GM21423 (cell line): ENCODE measurements around the gene EDN3.
"Not testable (repeated sequence)": the region's sequence is repeated elsewhere in the genome, so short reads cannot be mapped to it uniquely, and the experiment has no call there.

Experiments used
- ATAC-seq: cut with Tn5 transposase; IDR thresholded peaks from one replicate; pipeline ENCODE4 v1.9.1; 2021; ENCODE audit warnings: mild to moderate bottlenecking, moderate library complexity; ENCODE audit not compliant: unreplicated experiment

EDN3 gene

DNA sequence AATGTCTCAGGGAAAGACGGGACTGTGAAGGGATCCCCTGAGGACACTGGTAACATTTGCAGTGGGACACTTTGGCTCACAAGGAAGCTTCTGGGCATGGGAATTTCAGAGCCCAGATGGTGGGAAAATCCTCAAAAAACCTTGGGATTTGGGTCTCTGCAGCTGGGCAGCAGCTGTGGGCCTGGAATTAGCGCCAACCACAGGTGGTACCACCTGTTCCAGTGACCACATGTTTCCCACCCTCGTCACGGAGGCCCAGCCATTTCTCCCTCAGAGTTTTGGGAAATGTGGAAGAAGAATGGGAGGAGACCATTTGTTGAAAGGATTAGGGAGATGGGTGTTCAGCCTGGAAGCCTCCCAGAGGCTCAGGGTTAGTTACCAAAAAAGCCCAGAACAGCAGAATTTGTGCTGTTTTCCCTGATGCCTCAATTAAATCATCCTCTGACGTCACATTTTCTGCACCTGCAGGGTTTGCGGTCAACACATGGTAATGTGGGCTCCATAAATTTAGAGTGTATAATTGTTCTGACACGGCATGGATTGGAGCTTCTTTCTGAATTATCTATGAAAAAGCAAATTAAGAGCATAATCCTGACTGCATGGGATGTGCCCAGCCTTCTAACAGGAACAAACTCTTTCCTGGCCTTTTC, 34.4 kb downstream of the EDN3 start:
- no peak for ATAC-seq

DNA sequence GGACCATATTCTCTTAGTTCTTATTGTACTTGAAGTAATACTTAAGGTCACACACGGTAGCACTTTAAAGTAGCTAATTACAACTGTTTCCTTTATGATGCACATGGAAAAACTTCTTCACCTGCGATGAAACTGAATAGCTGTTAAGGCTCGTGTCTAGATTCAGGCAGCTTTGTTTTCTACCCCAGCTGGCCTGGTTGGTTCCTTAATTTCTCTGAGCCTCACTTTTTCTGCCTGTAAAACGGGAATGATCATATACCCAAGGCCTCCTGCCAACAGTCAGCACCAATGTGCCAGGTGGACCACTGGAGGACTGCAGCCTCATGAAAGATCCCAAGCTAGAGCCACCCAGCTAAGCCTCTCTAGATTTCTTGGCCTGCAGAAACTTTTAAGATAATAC, 35.0 kb downstream of the EDN3 start:
- no peak for ATAC-seq

DNA sequence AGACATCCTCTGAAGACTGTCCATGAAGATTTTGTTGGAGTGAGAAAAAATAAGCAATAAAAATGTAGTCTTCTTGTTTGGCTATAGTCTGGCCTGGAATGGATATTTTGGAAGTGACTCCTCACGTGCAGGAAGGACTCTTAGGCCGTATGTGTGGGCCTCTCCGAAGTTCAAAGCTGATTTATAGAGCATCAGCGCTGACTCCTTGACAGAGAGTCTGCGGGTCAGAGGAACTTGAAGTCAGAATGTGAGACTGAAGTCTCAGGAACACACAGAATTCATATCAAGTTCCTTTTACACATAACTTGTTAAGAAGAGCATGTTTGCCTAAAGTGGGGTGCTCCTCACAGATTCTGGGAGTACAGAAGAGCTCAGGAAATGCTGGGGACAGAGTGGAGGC, 36.1 kb downstream of the EDN3 start:
- no peak for ATAC-seq

DNA sequence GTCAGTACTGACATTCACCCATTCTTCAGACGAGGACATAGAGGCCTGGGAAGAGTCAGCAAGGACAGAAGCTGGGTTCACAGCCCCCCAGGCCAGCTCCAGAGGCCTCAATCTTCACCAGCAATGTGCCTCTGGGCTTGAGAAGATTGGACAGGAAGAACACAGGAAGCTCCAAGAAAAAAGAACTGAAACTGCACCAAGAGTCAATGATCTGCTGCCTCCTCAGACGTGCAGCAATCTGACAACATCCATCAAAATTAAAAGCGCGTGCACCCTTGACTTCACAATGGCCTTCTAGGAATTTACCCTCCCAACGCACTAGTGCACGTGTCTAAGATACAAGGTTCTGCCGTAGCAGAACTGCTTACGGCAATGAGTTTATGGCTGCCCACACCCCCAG, 38.0 kb downstream of the EDN3 start:
- not testable (repeated sequence) for ATAC-seq

DNA sequence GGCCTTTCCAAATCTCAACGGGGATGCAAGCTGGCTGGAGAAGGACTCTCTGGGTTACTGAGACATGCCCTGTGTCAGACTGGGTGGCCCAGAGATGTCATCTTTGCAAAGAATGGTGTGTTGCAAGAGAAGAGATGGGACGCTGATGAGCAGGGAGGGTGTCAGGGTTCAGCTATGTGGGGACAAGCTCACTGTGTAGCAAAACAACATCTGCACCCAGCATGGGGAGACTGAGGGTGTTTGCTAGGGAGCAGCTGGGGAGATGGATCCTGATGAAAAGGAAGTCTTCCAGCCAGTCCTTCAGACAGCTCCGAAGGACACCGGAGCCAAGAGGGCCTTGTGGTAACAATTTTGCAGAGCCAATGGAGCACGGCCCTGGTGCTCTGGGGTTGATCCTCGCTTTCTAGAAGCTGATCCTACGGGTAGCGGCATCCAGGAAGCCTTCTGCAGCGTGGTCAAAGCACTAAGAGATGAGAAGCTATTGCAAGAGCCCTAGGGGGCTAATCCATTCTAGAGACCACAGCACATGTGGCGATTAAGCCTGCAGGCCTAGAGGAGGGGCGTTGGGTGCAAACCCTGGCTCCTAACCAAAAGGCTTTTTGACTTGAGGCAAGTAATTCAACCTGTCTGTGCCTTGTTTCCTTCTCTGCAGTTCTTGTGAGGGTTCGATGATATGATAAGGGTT, 39.9 kb downstream of the EDN3 start:
- ATAC-seq, result no peak

DNA sequence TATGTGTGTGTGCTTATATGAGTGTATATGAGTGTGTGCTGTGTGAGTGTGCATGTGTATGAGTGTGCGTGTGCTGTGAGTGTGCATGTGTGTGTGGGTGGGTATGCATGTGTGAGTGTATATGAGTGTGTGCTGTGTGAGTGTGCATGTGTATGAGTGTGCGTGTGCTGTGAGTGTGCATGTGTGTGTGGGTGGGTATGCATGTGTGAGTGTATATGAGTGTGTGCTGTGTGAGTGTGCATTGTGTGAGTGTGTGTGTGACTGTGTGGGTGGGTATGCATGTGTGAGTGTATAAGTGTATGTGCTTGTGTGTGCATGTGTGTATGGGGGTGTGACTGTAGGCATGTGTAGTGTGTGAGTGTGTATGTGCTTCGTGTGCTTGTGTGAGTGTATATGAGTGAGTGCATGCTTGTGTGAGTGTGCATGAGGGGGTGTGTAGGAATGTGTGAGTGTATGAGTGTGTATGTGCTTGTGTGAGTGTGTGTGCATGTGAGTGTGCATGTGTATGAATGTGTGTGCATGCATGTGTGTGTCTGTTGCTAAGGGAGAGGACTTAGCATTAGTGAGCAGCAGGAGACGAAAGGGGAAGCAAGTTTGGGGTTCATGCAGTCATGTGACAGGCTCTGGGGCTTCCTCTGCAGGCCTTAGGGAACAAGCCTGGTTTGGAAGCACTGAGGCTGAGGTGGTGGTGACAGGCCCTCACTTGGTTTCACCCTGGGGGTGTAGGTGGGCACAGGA, 41.0 kb downstream of the EDN3 start:
- ATAC-seq, result not testable (repeated sequence)

DNA sequence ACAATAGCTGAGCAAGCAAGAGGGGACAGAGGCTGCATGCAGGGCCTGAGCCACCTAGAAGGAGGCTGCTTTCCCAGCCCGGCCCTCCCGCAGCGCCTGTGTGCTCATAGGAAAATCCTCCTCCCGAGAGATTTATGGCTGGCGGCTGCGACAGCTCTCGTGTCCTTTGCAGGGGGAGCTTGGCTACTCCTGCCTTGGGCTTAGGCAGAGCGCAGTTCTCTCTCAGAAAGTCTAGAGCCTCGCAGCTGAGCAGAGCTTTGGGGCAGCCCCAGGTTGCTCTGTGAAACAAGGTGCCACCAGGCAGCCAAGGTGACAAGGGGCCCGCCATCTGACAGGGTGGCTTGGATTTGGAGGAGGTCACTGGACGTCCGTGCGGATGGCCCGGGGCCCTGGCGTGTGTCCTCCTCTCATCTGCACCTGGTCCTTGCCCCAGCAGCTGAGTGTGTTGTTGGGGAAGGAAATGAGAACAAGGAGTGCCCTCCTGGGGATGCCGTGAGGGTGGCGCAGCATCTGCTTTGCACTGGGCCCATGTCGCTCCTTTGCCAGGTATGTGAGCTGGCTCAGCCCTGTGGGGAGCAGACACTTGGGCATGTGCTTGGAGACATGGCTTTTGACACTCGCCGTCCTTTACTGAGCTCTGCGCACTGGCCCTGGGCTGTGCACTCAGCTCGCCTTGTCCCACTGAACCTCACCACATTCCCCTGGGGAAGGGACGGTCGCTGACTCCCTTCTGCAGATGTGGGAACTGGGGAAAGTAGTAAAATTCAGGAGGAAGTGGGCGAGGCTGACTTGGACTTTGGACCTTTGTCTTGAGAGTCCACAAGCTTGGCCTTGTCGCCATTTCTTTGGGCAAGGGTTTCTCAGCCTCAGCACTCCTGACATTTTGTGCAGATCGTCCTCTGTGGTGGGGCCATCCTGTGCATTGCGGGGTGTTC, 41.9 kb downstream of the EDN3 start:
- no peak for ATAC-seq

DNA sequence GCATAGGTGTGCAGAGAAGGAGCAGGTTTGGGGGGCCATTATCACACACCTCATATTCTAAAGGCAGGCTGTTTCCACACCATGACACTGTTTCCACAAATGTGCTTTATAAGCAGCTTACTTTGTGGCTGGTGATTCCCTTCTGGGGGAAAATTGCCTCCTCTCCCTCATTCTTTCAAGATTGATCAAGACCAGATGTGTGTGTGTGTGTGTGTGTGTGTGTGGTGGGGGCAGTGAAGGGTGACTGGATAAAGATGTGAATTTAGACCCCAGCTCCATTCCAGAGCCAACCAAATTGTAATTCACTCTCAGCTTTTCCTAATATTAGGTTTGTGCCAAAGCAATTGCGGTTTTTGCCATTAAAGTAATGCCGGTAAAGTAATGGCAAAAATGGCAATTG, 45.6 kb downstream of the EDN3 start:
- ATAC-seq, result no peak

DNA sequence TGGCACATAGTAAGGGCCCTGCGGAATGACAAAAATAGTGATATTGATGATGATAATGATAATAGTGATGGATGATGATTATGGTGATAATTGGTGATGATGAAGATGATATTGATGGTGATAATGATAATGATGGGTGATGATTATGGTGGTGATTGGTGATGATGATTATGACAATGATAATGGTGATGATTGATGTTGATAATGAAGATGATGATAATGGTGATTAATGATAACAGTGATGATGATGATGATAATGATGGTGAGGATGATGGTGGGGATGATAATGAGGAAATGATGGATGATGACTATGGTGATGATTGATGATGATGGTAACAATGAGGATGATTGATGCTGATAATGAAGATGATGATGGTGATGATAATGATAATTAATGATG, 48.9 kb downstream of the EDN3 start:
- ATAC-seq, result no peak

DNA sequence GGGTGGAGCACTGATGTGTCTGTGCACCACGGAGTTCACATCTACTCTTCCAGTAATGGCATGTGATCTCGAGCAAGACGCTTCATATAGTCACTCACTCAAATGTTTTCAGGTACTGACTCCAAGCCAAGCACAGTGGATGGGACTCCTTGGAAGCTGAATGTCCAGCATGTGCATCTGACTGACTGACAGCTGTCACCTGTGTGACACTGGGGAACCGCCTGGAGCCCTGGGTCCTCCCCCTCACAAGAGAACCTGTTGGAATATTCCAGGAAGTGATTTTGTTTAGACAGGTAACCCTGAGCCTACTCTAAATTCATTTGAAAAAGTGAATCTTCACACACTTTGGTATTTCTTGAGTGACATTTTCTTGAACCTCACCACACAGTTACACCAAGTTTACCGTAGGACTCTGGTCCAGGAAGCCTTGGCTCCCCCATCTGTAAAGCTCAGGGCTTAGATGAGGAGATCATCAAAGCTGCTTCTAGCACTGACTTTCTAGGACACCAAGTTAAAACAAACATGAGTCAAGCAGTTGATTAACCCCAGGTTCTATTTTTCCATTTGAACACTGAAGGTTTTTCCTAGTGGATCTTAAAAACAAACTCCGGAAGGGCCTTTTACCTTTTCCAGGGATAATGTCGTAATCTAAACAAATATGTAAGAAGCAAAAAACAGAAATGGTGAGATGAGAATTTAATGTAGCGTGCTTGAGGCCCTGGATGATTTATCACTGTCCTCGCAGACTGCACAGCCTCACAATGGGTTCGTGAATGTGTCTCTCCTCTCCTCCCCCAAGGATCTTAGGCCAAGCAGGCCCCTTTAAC, 50.1 kb downstream of the EDN3 start:
- no peak for ATAC-seq

DNA sequence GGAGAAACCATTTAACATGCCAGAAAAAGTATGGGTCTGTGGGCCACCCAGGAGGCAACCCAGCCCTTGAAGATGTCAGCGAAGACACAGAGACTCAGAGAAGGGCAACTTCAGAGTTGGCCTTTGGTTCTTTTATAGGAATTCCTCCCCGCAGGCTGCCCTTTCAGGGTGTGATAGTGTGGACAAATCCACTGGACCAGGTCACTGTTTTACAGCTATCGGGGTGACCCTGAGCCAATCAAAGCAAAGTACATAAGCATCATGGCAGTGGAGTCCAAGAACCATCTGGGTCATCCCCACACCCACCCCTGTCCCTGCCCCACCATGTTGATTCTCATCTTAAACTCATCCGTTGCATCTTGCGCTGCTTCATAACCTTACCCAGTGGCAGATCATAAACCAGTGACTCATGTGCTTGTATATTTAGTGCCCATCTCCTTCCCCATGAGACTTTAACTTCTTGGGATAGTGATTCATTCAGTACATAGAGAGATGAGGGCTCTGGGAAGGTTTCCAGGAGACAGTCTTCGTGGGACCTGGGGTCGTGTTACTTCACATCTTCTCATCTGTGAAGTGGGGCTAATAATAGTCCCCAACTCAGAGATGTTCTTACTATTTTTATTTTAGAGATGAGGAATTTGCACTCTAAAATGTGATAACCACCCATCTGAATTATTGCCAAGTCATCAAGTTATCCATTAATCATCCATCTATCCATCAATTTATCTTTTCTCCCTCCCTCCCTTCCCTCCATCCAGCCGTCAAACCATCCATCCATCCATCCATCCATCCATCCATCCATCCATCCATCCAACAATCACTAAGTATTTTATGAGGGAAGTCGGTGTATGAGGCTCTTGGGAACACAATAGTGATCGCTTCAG, 51.0 kb downstream of the EDN3 start:
- ATAC-seq, result no peak

DNA sequence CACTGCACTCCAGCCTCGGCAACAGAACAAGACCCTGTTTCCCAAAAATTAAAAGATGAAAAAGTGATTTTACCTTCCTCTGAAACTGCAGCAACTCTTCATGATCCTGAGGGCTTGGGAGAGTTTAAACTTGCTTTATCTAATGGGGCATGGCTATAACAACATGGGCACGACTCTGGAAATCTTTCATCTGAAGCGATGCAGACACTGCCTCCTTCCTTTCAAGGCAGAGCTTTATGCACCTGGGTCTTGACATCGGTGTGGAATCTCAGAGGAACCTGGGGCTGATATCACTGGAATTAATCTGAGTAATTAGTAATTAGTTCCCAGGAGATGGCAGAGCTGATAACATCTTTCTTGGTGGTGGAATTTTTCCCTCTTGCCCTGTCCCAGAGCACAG, 52.1 kb downstream of the EDN3 start:
- no peak for ATAC-seq

DNA sequence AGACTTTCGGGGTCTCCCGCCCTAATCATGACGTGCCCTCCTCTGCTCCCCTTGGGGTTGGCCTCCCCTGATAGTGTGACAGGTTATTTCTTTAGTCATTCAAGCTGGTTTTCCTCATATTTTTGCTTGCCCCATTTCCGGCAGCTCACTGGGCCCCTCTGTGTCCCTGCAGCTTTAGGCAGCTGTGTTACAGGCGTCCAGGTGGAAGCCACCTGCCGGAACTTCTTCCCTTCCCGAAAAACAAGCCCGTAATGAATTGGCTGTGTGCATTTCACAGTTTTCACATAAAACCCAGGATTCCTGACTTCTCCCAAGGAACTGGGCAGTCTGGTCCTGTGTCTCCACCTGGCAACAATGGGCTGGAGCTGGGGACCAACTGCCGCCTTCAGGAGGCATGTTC, 52.6 kb downstream of the EDN3 start:
- ATAC-seq, result no peak

DNA sequence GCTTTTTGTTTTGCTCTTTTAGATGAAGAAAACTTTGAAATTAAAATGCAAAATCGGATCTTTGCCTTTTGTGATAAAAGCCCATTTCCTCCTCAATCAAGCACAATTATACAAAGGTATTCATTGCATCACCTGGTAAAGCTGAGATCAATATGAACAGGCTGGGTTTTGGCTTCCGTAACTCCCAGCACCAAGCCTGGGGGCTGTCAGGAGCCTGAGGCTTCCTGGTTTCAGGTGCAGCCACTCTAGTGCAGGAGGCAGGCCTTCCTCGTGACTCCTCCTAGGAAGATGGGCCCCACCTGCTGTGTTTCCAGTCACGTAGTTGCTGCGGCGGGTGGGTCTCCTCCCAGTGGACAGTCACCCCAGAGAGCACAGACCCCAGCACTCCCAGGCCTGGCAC, 54.0 kb downstream of the EDN3 start:
- ATAC-seq, result no peak

DNA sequence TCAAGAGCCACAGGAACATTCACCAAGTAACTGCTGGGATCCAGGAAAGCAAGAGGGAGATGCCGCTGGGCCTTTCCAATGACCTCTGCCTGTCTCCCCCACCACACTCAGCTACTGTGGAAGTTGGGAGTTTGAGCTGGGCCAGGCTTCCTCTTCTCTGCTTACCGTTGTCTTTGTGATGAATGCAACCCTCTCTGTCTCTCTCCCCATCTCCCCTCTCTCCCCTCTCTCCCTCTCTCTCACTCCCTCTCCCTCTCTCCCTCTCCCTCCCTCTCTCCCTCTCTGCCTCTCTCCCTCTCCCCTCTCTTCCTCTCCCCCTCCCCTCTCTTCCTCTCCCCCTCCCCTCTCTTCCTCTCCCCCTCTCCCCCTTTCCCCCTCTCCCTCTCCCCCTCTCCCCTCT, 54.8 kb downstream of the EDN3 start:
- ATAC-seq, result no peak

DNA sequence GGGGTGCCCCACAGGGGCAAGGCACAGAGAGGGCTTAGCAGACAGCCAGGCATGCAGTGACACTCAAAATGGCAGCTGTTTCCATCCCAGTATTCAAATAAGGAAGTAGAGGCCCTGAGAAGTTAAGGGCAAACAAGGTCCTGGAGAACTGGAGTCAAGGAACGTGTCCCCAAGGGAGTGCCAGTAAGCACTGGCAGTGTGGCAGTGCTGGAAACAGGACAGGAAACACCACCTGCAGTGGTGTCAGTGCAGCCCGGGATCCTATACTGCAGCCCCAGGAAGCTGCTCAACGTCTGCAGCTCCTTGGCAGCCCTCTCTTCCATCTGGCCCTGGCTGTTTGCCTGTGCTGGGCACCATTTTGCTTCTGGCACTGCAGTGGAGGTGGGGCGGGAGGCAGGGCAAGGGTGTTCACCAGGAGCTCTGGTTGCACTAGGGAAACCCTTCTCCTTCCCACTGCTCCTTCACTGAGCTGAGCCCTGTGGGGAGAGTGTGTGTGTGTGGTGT, 56.3 kb downstream of the EDN3 start:
- ATAC-seq, result no peak

DNA sequence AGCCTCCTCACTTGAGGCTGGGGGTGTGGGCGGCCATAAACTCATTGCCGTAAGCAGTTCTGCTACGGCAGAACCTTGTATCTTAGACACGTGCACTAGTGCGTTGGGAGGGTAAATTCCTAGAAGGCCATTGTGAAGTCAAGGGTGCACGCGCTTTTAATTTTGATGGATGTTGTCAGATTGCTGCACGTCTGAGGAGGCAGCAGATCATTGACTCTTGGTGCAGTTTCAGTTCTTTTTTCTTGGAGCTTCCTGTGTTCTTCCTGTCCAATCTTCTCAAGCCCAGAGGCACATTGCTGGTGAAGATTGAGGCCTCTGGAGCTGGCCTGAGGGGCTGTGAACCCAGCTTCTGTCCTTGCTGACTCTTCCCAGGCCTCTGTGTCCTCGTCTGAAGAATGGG, 58.4 kb downstream of the EDN3 start:
- ATAC-seq, result not testable (repeated sequence)

DNA sequence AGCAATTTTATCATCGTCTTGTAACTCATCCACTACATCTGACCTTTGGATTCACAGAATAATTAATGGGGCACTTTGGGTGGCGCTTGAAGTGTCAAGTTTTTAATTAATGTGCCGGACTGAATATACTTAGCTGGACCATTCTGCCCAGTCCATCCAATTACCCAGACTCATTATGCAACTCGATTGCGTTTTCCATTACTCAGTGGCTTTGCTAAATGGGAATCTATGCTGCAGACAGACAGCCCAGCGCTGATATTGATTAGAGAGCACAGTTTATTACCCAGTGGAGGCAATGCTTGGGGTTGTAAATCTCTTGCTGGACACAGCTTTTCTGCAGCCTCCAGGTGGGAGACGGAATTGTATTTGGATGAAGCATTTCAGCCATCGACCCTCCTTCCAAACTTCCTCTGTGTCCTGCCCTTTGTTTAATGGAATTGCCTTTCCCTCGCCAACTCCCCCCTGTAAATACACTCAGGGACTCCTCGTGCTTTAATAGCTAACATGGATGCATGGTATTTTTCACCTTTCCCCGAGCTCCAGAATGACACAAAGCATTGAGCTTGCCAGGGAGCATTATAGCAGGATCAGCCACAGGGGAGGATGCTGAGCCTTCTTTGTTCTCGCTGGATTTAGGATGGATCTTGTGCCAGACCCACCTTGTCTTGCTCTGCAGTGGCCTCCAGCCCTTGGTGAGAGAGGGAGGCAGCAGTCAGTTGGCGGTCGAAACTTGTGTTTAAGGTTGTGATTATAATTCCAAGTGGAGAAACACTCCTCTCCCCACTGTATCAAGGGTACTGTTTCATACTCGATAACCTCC, 59.7 kb downstream of the EDN3 start:
- ATAC-seq, result no peak
